Activated naive CD4-positive, alpha-beta T cell treated with Interleukin-2 at 50 U/mL for 16 hours (primary cell): ENCODE results near the gene PCDH9.

ENCODE experiments used
- DNase-seq: peaks from one replicate; pipeline ENCODE4 v3.0.0-alpha.2; 2020

The PCDH9 gene

GRCh38 chr13:66546534-66547379, 683.4 kb downstream of the PCDH9 start:
- DNase-seq = no peak

GRCh38 chr13:66543780-66544179, 686.4 kb downstream of the PCDH9 start:
- no peak for DNase-seq

GRCh38 chr13:66537417-66537816, 692.7 kb downstream of the PCDH9 start:
- no peak for DNase-seq

- no peak for DNase-seq
Measured at GRCh38 chr13:66536746-66537145, 693.4 kb downstream of the PCDH9 start.

GRCh38 chr13:66534561-66534960, 695.6 kb downstream of the PCDH9 start:
- DNase-seq = no peak

- no peak for DNase-seq
Measured at GRCh38 chr13:66532845-66533244, 697.3 kb downstream of the PCDH9 start.

GRCh38 chr13:66532146-66532545, 698.0 kb downstream of the PCDH9 start:
- DNase-seq = no peak

GRCh38 chr13:66530686-66531085, 699.5 kb downstream of the PCDH9 start:
- no peak for DNase-seq

GRCh38 chr13:66530158-66530557, 700.0 kb downstream of the PCDH9 start:
- DNase-seq = no peak

- DNase-seq = no peak
Measured at GRCh38 chr13:66528944-66529576, 701.1 kb downstream of the PCDH9 start.

- DNase-seq = no peak
Measured at GRCh38 chr13:66528180-66528579, 702.0 kb downstream of the PCDH9 start.

GRCh38 chr13:66520511-66521355, 709.4 kb downstream of the PCDH9 start:
- no peak for DNase-seq

GRCh38 chr13:66519259-66519658, 710.9 kb downstream of the PCDH9 start:
- no peak for DNase-seq

GRCh38 chr13:66518068-66518467, 712.1 kb downstream of the PCDH9 start:
- DNase-seq = no peak

- DNase-seq = no peak
Measured at GRCh38 chr13:66513728-66514127, 716.4 kb downstream of the PCDH9 start.

GRCh38 chr13:66509175-66509574, 721.0 kb downstream of the PCDH9 start:
- no peak for DNase-seq

- no peak for DNase-seq
Measured at GRCh38 chr13:66508153-66508909, 721.8 kb downstream of the PCDH9 start.

GRCh38 chr13:66506979-66507378, 723.2 kb downstream of the PCDH9 start:
- no peak for DNase-seq

GRCh38 chr13:66506051-66506777, 723.9 kb downstream of the PCDH9 start:
- DNase-seq = no peak

GRCh38 chr13:66503890-66504289, 726.2 kb downstream of the PCDH9 start:
- DNase-seq = no peak

GRCh38 chr13:66501181-66501580, 729.0 kb downstream of the PCDH9 start:
- no peak for DNase-seq

- no peak for DNase-seq
Measured at GRCh38 chr13:66492479-66492878, 737.7 kb downstream of the PCDH9 start.
